Smooth muscle cell of the brain vasculature (primary cell): ENCODE data around the gene CCDC152.
"Not testable (repeated sequence)": the region's sequence is repeated elsewhere in the genome, so short reads cannot be mapped to it uniquely, and the experiment has no call there.

Source experiments
- DNase-seq: peaks from one replicate; pipeline ENCODE4 v3.0.0-alpha.2; 2012; ENCODE audit warnings: low read depth, low spot score

CCDC152 gene

DNA sequence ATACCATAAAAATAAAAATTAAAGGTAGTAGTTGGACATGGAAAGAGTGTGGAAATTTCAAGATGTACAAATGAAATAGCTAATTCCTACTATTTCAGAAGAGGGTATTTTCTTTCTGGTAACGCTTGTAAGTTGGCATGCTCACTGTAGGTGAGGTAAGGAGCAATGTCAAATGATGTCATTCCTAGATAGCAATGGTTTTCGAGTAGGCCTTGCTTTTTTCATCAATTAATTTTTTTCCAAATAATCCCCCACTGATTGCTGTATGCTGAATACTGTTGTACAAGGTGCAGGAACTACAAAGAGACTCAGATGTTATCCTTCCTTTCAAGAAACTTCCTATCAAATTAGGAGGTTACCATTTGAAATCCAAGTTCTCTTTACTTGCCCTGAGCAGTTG lies 56.0 kb downstream of the CCDC152 start:
- no peak for DNase-seq

DNA sequence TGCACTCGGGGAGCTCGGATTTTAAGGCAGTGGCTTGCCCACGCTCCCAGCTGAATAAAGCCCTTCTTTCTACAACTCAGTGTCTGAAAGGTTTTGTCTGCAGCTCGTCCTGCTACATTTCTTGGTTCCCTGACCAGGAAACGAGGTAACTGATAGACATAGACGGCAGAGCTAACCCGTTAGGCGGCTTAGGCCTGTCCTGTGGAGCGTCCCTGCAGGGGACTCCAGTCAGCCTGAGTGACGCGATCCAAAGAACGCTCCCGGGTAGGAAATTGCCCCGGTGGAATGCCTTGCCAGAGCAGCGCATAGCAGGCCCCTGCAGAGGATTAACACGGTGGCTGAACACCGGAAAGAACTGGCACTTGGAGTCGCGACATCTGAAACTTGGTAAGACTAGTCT lies 56.9 kb downstream of the CCDC152 start:
- no peak for DNase-seq

DNA sequence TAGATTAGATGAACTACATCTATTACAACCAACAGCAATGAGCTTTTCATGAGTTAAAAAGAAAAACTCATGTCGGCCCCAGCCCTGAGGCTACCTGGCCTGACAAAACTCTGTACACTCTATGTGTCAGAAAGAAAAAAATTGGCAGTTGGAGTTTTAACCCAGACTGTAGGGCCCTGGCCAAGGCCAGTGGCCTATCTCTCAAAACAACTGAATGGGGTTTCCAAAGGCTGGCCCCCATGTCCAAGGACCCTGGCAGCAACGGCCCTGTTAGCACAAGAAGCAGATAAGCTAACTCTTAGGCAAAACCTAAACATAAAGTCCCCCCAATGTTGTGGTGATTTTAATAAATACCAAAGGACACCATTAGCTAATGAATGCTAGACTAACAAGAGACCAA lies 59.9 kb downstream of the CCDC152 start:
- DNase-seq, result not testable (repeated sequence)

DNA sequence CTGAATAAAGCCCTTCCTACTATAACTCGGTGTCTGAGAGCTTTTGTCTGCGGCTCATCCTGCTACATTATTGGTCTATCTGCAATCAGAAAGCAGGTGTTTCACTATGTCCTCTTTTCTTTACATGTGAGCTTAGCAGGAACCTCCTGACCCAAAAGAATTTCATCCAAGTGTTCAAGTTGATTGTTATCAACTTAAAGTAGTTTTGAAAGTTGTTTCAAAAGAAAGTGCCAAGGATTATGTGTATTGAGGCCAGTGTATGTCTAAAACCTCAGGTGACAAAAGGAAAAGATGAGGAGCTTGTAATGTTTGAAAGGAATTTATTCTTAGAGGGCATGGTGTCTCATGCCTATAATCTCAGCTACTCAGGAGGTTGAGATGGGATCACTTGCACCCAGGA lies 63.1 kb downstream of the CCDC152 start:
- no peak for DNase-seq

DNA sequence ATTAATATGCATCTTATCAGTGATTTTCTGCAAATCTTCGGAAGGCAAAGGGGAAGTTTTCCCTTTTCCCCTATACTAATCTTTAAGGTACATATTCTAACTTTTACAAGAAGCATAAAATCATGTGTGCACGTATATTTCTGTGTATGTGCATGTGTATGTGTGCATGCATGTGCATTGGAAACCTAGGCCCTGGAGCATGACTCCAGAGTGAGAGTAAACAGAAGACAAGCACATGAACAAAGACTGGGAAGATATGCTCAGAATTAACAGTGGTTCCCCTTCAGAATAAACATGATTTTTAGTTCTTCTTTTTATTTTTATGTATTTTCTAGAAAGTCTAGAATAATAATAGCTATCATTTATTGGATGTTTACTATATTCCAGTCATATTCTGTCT lies 65.9 kb downstream of the CCDC152 start:
- DNase-seq, result no peak

DNA sequence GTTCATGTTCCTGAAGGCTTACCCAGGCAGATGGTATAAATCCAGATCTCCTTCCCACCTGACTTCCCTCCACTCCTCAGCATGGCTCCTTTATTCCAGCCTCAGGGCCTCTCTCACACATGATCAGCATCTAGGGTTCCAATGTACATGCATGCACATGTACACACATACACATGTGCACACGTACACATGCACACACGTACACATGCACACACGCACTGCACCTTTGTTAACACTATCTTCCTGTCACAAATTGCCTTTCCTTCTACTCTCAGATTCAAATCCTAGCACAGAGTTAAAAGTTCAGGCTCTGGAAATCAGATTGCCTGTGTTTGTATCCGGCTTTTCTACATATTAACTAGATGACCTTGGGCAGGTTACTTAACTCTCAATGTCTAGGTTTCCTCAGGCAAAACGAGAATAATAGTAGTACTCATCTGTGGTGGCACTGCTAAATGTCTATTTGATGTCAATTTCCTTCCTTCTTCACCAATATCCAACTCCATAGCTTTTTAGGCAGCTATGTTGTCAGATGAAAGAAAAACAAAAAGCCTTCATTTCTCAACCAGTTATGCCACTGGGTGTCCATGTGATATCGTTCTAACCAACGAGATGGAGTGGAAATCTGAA lies 67.8 kb downstream of the CCDC152 start:
- no peak for DNase-seq

DNA sequence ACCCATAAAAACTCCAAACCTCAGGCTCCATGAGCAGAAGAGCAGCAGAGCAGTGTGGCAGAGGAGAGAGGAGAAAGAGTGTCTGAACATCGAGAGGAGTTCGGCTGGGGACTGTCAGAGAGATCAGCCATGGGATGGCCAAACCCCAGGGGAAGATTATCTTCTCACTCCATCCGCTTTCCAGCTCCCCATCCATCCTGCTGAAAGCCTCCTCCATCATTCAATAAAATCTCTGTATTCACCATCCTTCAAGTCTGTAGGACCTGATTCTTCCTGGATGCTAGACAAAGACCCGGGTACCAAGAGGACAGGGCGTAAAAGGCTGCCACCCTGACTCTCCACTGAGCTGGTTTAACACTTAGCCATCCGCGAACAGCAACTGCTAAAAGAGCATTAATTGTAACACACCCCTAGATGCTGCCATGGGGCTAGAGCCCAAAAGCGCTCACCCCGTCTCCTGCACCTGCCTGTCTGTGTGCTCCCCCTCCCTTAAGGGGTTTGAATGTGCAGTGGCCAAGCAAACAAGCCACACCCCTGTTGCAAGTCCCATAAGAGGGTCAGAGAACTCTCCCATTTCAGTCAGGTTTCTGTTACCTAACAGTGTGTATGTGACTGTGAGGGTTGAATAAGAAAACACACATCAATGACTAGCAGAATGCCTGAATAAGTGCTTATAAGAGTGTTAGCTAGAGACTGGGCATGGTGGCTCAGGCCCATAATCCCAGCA lies 69.0 kb downstream of the CCDC152 start:
- no peak for DNase-seq

DNA sequence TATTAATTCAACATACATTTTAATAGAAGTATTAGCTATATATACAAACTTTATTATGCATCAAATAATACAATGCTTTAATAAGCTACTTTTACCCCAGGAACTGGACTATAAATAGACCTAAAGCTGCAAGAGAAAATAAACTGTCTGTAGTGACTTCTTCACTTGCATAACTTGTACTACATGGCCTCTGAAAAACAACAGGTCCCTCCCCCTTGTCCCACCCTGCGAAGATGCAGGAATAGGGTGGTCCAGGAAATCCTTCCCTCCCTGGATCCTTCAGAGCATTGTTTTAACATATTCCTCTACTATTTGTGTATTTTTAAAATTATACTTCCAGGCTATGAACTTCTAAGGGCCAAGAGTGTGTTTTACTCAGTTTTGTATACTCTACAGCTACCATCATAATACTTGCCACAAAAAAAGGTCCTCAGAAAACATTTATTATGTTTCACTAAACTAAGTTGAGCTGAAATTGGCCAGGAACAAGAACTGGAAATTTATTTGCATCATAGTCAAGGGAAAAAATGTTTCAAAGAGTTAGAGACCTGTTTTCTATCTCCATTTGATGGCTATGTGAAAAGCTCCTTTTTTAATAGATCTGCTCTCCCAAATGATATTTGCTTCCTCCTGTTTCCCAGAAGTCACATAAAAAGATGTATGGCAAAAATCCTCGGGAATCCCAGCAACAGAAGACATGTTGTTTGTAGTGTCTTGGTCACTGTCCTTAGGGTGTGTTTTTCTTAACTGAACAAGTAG lies 70.3 kb downstream of the CCDC152 start:
- DNase-seq, result no peak

DNA sequence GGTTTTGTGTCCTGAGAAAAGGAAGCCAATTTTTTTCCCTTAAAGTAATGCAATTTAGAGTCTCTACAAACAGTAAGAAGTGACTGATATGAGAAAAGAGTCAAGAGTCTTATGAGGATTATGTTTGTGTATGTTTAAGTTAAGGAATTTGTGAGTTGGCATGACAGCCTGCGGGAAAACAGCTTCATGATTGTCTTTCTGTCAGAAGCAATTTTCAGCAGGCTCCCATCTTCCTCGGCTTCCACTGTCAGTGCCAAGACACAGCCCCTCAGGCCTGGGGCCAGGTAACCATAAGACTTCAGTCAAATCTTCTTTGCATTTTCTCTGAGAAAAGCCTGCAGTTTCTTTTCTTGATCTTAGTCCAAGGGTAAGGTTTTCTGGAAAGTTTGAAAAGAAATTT lies 72.1 kb downstream of the CCDC152 start:
- no peak for DNase-seq

DNA sequence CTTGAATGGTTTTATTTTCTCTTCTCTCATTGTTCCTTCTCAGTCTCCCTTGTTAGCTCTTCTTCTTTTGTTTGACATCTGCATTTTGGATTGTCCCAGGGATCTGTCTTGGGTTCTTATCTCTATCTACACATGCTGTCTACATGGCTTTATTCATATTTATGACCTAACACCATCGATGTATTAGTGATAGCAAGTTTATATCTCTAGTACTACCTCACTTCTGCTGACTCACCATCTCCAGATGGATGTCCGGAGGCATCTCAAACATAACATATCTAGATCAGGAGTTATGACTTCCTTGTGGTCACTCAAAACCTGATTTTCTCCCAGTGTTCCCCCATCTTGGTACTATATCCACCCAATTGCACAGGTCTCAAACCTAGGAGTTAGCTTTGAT lies 74.3 kb downstream of the CCDC152 start:
- no peak for DNase-seq

DNA sequence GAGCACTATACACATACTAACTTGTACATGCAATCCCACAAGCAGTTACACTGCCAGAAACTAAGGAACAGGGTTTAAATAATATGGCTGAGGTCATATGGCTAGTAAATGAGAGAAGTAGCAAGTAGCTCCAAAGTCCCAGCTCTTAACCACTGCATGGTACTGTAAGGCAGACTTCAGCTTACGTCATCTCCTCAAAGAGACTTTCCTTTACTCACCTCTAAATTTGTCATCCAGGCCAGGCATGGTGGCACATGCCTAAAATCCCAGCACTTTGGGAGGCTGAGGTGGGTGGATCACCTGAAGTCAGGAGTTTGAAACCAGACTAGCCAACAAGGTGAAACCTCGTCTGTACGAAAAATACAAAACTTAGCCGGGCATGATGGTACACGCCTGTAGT lies 75.4 kb downstream of the CCDC152 start:
- no peak for DNase-seq

DNA sequence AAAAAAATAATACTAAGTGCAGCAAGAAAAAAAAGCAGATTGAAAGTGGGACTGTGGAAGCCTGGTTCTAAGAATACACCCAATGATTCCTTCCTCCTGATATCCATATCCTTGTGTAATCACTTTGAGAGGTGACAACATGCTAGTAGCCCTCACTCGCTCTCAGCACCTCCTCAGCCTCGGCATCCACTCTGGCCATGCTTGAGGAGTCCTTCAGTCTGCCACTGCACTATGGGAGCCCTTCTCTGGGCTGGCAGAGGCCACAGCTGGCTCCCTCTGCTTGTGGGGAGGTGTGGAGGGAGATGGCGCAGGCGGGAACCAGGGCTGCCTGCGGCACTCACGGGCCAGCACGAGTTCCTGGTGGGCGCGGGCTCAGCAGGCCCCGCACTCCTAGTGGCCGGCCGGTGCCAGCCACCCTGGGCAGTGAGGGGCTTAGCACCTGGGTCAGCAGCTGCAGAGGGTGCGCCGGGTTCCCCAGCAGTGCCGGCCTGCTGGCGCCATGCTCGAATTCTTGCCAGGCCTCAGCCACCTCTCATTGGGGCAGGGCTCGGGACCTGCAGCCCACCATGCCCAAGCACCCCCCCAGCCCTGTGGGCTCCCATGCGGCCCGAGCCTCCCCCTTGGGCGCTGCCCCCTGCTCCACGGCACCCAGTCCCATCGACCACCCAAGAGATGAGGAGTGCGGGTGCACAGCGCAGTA lies 79.6 kb downstream of the CCDC152 start:
- DNase-seq, result no peak

DNA sequence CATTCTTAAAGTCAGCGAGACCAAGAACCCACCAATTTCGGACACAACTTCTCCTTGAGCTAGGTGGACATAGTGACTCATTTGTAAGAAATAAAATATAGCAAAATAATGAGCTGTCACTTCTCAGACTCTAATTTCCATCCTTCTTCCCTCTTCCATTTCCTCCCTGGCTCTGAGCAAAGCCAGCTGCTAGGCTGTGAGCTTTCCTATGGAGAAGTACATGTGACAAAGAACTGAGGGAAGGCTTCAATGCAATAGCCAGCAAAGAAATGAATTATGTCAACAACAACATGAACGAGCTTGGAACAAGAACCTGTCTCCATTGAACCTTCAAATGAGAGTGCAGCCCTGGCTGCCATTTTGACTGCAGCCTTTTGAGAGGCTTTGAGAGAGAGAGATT lies 81.0 kb downstream of the CCDC152 start:
- DNase-seq, result no peak

DNA sequence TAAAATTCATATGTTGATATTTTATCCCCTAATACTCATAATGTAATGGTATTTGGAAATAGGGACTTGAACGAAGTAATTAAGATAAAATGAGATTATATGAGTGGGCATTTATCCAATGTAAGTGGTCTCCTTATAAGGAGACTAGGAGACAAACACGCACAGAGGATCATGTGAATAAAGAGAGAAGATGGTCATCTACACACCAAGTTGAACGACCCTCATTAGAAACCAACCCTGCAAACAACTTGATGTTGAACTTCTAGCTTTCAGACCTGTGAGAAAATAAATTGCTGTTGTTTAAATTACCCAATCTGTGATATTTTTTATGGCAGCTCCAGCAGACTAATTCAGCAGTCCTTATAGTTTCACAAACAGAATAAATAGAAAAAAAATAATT lies 82.6 kb downstream of the CCDC152 start:
- no peak for DNase-seq

DNA sequence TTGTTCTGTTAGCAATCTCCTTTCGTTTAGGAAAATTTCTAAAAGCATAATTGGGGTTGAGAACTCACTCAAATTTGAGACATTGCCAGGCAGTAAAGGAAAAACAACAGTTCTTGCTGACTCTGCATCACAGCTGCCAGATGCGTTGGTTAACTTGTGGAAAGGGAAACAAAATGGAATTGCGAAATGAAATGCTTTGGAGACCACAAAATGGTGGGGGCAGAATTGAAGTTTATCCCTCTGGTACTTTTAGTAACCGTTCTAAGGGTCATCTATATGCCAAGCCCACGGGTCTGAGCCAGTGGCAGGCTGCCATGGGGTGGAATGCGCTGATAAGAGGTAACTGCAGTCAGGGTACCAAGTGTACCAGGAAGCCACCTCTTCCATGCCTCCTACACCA lies 83.7 kb downstream of the CCDC152 start:
- peak; percentile 72 for DNase-seq

DNA sequence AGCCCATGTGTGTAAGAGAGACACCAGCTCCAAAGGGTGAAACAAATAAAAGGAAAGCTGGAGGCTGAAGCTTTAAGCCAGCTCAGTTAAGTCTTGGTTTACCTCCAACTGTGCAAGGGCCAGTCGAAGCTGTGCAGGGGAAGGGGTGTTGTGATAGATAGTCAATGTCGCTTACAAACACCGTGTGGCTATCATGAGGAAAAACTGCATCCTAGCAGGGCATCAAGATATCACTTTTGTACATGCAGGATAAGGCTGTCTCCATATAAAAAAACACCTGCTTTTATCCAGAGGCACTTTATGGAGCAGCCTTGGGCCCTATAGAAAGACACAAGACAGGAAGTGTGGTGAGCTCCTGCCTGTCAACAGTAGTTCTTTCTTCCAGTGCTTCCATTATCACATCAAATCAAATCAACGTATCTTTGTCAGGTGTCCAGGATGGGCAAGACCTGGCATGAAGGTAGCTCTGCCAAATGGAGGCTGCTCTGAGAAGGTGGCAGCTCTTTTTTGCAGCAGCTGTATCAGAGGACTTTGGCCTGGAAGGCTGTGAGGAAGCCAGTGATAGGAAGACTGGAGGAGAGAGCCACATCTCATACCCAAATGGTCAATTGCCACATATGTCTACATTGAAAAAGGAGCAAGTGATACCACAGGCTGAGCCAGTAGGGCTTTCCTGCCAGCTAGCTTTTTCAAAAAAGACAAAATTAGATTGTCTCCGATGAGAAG lies 84.4 kb downstream of the CCDC152 start:
- no peak for DNase-seq

DNA sequence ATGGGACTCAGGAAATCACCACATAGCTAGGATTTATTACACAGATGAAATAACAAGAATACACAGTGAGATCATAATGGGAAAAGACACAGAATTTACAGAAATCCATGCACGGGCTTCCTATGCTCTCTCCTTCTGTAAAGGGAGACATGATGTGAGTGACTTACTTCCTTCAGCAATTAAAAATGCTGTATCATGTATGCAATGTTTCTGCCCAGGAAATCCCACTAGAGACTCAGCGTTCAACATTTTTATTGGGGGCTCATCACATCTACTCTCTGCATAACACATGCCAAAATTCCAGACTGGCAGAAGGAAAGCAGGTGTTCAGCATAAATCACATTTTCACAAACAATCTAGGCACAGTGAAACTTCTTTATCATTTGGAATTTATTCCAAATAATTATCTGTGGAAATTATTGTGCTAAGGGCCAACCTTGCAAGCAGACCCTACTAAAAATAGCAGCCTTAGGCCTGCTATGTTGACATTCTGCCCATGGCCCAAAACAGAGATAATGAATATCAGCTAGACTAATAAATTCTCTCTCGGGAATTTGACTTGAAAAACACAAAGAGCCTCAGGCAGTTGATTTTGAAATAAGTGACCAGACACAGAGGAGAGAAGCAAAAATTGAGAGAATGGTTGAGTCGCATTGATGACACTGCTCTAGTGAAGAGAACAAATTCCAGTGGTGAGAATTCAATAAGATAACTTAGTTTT lies 86.5 kb downstream of the CCDC152 start:
- no peak for DNase-seq

DNA sequence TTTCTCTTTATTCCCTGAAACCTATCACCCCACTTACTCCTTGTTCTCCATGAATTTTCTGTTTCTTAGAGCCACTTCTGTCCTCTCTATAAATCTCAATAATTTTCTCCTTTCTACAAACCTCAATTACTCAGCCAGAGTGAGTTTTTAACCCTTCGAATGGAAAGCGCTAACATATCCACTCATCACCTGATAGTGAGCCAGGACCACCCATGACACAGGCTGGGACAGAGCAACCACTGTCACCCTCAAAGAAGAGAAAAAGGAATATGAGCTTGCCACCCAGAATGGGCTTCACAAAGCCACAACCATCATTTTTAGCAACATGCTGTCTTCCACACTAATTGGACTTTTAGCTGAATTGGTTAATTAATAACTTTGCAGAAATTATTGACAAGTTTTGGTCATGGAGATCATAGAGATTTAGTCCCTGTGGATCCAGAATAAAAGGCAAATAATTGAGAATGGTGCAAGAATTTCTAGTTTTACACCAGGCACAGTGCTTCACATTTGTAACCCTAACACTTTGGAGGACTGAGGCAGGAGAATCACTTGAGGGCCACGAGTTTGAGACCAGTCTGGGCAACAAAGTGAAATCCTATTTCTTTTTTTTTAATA lies 87.2 kb downstream of the CCDC152 start:
- DNase-seq, result no peak

DNA sequence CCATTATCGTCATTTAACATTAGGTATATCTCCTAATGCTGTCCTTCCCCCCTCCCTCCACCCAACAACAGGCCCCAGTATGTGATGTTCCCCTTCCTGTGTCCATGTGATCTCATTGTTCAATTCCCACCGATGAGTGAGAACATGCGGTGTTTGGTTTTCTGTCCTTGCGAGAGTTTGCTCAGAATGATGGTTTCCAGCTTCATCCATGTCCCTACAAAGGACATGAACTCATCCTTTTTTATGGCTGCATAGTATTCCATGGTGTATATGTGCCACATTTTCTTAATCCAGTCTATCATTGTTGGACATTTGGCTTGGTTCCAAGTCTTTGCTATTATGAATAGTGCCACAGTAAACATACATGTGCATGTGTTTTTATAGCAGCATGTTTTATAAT lies 87.8 kb downstream of the CCDC152 start:
- not testable (repeated sequence) for DNase-seq

DNA sequence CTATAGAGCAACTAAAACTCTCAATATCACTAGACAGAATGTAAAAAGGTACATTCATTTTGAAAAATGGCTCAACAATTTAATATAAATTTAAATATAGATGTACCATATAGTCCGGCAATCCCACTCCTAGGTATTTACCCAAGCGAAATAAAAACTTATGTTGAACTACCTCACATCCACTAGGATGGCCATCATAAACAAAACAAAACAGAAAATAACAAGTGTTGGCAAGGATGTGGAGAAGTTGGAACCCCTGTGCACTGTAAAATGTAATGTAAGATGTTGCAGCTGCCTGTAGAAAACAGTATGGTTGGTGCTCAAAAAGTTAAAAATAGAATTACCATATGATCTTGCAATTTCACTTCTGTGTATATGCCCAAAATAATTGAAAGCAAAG lies 91.9 kb downstream of the CCDC152 start:
- no peak for DNase-seq

DNA sequence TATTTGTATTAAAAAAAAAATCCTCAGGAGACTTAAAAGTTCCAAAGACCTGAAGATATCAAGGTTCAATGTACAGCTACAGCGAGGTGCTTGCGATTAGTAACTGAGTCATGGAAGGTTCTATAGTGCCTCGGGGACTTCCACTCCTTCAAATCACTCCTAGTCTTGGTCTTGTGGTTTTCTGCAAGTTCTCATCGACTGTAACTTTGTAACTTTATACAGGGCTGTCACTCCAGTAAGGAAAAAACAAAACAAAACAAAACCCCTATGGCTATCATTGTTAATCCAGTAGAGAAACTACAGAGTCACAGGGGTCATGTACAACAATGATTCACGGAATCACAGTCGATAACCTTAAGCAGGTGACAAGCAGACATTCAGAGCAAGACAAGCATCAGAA lies 94.9 kb downstream of the CCDC152 start:
- DNase-seq, result no peak
